IMR-90 (cell line): ENCODE measurements around the gene TBC1D1. TPM values are rescaled to one million over a fixed set of nuclear protein-coding genes. Genes with fewer than 3 reads are reported as not detected.

Experiments
- ATAC-seq: fragments of 200-7000 bp; cut with Tn5 transposase; 2 replicates; pipeline ENCODE4 v1.9.1; 2020; ENCODE audit warnings: low read depth, mild to moderate bottlenecking, moderate library complexity
- BruUV-seq: library from RNA; stranded (reverse); fragments of 400-500 nt; replicated peaks from 2 replicates; lab custom pipeline; 2021; lab: Mats Ljungman, UMichigan
- CTCF ChIA-PET: fragments of 300-600 bp; formaldehyde crosslinking; extraction: SDS; loops from one replicate; lab custom pipeline; 2021; ENCODE audit warnings: antibody characterized with exemption; lab: Yijun Ruan, JAX
- POLR2A ChIA-PET: fragments of 300-600 bp; sonication (Branson Sonifier 250); formaldehyde crosslinking; loops from one replicate; lab custom pipeline; 2022; ENCODE audit warnings: antibody characterized with exemption; ENCODE audit not compliant: unreplicated experiment; lab: Charles Lee
- DNase-seq: peaks from one replicate; pipeline ENCODE4 v3.0.0; 2013
- H2AFZ ChIP-seq: replicated peaks from 2 replicates; pipeline ENCODE3; 2013; ENCODE audit warnings: low read length, mild to moderate bottlenecking; ENCODE audit not compliant: poor library complexity
- H2AK5ac ChIP-seq: 2 replicates; pipeline ENCODE4 v1.6.1; 2013; ENCODE audit warnings: low read depth, low read length, inconsistent platforms
- H2AK9ac ChIP-seq: replicated peaks from 2 replicates; pipeline ENCODE3; 2013; ENCODE audit warnings: mild to moderate bottlenecking, low read depth, low read length, moderate library complexity; ENCODE audit not compliant: poor library complexity
- H2BK120ac ChIP-seq: 2 replicates; pipeline ENCODE4 v1.6.1; 2013; ENCODE audit warnings: low read depth, low read length, inconsistent platforms
- H2BK15ac ChIP-seq: 3 replicates; pipeline ENCODE4 v1.6.1; 2013; ENCODE audit warnings: low read depth, low read length, inconsistent platforms
- H2BK20ac ChIP-seq: 2 replicates; pipeline ENCODE4 v1.6.1; 2013; ENCODE audit warnings: low read depth, mild to moderate bottlenecking, inconsistent platforms, low read length, moderate library complexity
- H2BK5ac ChIP-seq: 2 replicates; pipeline ENCODE4 v1.6.1; 2013; ENCODE audit warnings: mild to moderate bottlenecking, low read depth, low read length, inconsistent platforms; ENCODE audit not compliant: poor library complexity, severe bottlenecking
- H3K14ac ChIP-seq: replicated peaks from 2 replicates; pipeline ENCODE4 v1.6.1; 2013; ENCODE audit warnings: low read depth, low read length, inconsistent platforms
- H3K18ac ChIP-seq: 2 replicates; pipeline ENCODE4 v1.6.1; 2013; ENCODE audit warnings: low read depth, low read length, control low read depth
- H3K23ac ChIP-seq: 2 replicates; pipeline ENCODE4 v1.6.1; 2013; ENCODE audit warnings: low read depth, low read length, inconsistent platforms
- H3K27ac ChIP-seq: 2 replicates; pipeline ENCODE4 v1.5.1; 2013; ENCODE audit warnings: mild to moderate bottlenecking, control low read depth, low read length; ENCODE audit not compliant: insufficient read depth
- H3K27me3 ChIP-seq: 2 replicates; pipeline ENCODE4 v1.6.1; 2013; ENCODE audit warnings: low read length; ENCODE audit not compliant: control insufficient read depth, insufficient read depth
- H3K36me3 ChIP-seq: 2 replicates; pipeline ENCODE4 v1.6.1; 2013; ENCODE audit warnings: low read length, mixed read lengths; ENCODE audit not compliant: control insufficient read depth, insufficient read depth
- H3K4ac ChIP-seq: 2 replicates; pipeline ENCODE4 v1.6.1; 2013; ENCODE audit warnings: low read depth, low read length, inconsistent platforms
- H3K4me1 ChIP-seq: 2 replicates; pipeline ENCODE4 v1.6.1; 2013; ENCODE audit warnings: low read length, mixed read lengths; ENCODE audit not compliant: control insufficient read depth, insufficient read depth
- H3K4me2 ChIP-seq: 2 replicates; pipeline ENCODE4 v1.6.1; 2013; ENCODE audit warnings: low read depth, mild to moderate bottlenecking, control low read depth, low read length, moderate library complexity
- H3K4me3 ChIP-seq: 2 replicates; pipeline ENCODE4 v1.5.1; 2013; ENCODE audit warnings: low read depth, mild to moderate bottlenecking, control low read depth, low read length, moderate library complexity; ENCODE audit not compliant: insufficient read depth
- H3K56ac ChIP-seq: 2 replicates; pipeline ENCODE4 v1.6.1; 2013; ENCODE audit warnings: low read length, inconsistent platforms; ENCODE audit not compliant: insufficient read depth; ENCODE audit errors: extremely low read depth
- H3K79me1 ChIP-seq, 2 experiments: 2 replicates each; pipeline ENCODE4 v1.6.1; 2013; ENCODE audit warnings: low read length in 2 of 2, inconsistent platforms in 1 of 2, low read depth in 1 of 2
- H3K9ac ChIP-seq: 2 replicates; pipeline ENCODE4 v1.6.1; 2013; ENCODE audit warnings: low read depth, low read length, control low read depth
- H3K9me1 ChIP-seq: 2 replicates; pipeline ENCODE4 v1.6.1; 2013; ENCODE audit warnings: low read length, inconsistent platforms; ENCODE audit not compliant: insufficient read depth
- H3K9me3 ChIP-seq: 2 replicates; pipeline ENCODE4 v1.6.1; 2013; ENCODE audit warnings: low read length; ENCODE audit not compliant: control insufficient read depth, insufficient read depth
- H4K20me1 ChIP-seq: 2 replicates; pipeline ENCODE4 v1.6.1; 2013; ENCODE audit warnings: low read length, inconsistent platforms; ENCODE audit not compliant: insufficient read depth
- H4K5ac ChIP-seq: 2 replicates; pipeline ENCODE4 v1.6.1; 2013; ENCODE audit warnings: mild to moderate bottlenecking, low read depth, low read length, control low read depth
- H4K8ac ChIP-seq, 2 experiments: 2 replicates each; pipeline ENCODE4 v1.6.1; 2013; ENCODE audit warnings: low read depth in 2 of 2, low read length in 2 of 2, control low read depth in 1 of 2, inconsistent platforms in 1 of 2
- H4K91ac ChIP-seq: 2 replicates; pipeline ENCODE4 v1.6.1; 2013; ENCODE audit warnings: low read depth, low read length, inconsistent platforms; ENCODE audit not compliant: insufficient read depth
- BHLHE40 ChIP-seq: fragments of 150-350 bp; IDR thresholded peaks from 2 replicates; pipeline ENCODE4 v1.6.1; 2016; ENCODE audit warnings: mild to moderate bottlenecking, low read depth, low read length
- CEBPB ChIP-seq: IDR thresholded peaks from 2 replicates; pipeline ENCODE4 v1.6.1; 2012; ENCODE audit warnings: low read depth, low read length, improper control_type of control experiment
- CHD1 ChIP-seq: IDR thresholded peaks from 2 replicates; pipeline ENCODE4 v1.6.1; 2012; ENCODE audit warnings: low read depth, low read length, improper control_type of control experiment
- FOS ChIP-seq: fragments of 150-350 bp; IDR thresholded peaks from 2 replicates; pipeline ENCODE4 v1.6.1; 2016; ENCODE audit warnings: low read depth, low read length
- MAFK ChIP-seq: IDR thresholded peaks from 2 replicates; pipeline ENCODE4 v1.6.1; 2012; ENCODE audit warnings: low read depth, low read length, improper control_type of control experiment
- MAZ ChIP-seq: IDR thresholded peaks from 2 replicates; pipeline ENCODE4 v1.6.1; 2012; ENCODE audit warnings: low read depth, mild to moderate bottlenecking, low read length, improper control_type of control experiment, moderate library complexity, borderline replicate concordance
- MXI1 ChIP-seq: IDR thresholded peaks from 2 replicates; pipeline ENCODE4 v1.6.1; 2012; ENCODE audit warnings: low read depth, mild to moderate bottlenecking, low read length, moderate library complexity, borderline replicate concordance
- NFE2L2 ChIP-seq: fragments of 150-350 bp; IDR thresholded peaks from 2 replicates; pipeline ENCODE4 v1.6.1; 2016; ENCODE audit warnings: low read depth, mild to moderate bottlenecking, low read length
- POLR2A ChIP-seq: IDR thresholded peaks from 2 replicates; pipeline ENCODE4 v1.6.1; 2012; ENCODE audit warnings: mild to moderate bottlenecking, low read depth, low read length
- RAD21 ChIP-seq: IDR thresholded peaks from 2 replicates; pipeline ENCODE4 v1.6.1; 2012; ENCODE audit warnings: low read length, improper control_type of control experiment
- RCOR1 ChIP-seq: IDR thresholded peaks from 2 replicates; pipeline ENCODE4 v1.6.1; 2012; ENCODE audit warnings: mild to moderate bottlenecking, low read length, improper control_type of control experiment; ENCODE audit not compliant: insufficient replicate concordance
- RFX5 ChIP-seq: IDR thresholded peaks from 2 replicates; pipeline ENCODE4 v1.8.0; 2012; ENCODE audit warnings: low read depth, mild to moderate bottlenecking, low read length, moderate library complexity
- SMC3 ChIP-seq: fragments of 150-350 bp; IDR thresholded peaks from 2 replicates; pipeline ENCODE4 v1.6.1; 2016; ENCODE audit warnings: low read depth, mild to moderate bottlenecking, antibody characterized with exemption, low read length, moderate library complexity
- WGBS, 2 experiments: methylation state at CpG; one replicate each; pipeline versions ENCODE4 v1.1.5 to v1.1.7; 2013; ENCODE audit warnings: missing lambda C conversion rate in 2 of 2; ENCODE audit not compliant: insufficient read length in 1 of 2; ENCODE audit errors: extremely low coverage in 2 of 2; 5-methylcytosine and 5-hydroxymethylcytosine counted together
- dilution Hi-C: fragments of 300-500 bp; cut with HindIII; formaldehyde crosslinking; loops from one replicate; pipeline ENCODE4 v1.14.3; 2018; ENCODE audit warnings: low sequenced_read_pairs; ENCODE audit not compliant: unreplicated experiment
- in situ Hi-C: fragments of 300-500 bp; cut with MboI; formaldehyde crosslinking; loops from 3 replicates; pipeline ENCODE4 v1.14.3; 2019; ENCODE audit warnings: low sequenced_read_pairs, inconsistent platforms, mixed read lengths
- intact Hi-C: fragments of 100-400 bp; cut with micrococcal nuclease; formaldehyde crosslinking; loops from 2 replicates; pipeline ENCODE4 v1.10.0; 2022
- polyA plus RNA-seq, 3 experiments: library from polyadenylated mRNA; depleted of rRNA; stranded (reverse); fragments of >200 nt; gene quantifications; 2 replicates each; pipeline ENCODE4 v1.2.3, GENCODE V29; 2012; ENCODE audit warnings: low replicate concordance in 1 of 3
- total RNA-seq: library from RNA; depleted of rRNA; stranded (reverse); fragments of >200 nt; gene quantifications from 2 replicates; pipeline ENCODE4 v1.2.3, GENCODE V29; 2012
- TF ChIP-seq, protein P1 (sequence below): fragments of 150-350 bp; IDR thresholded peaks from 2 replicates; pipeline ENCODE4 v1.6.1; 2017; ENCODE audit warnings: mild to moderate bottlenecking, antibody characterized with exemption, low read length, low read depth
- TF ChIP-seq, protein P2 (sequence below): fragments of 150-350 bp; IDR thresholded peaks from 2 replicates; pipeline ENCODE4 v1.6.1; 2016; ENCODE audit warnings: low read depth, mild to moderate bottlenecking, low read length, moderate library complexity, borderline replicate concordance
- TF ChIP-seq, protein P3 (sequence below): conservative IDR thresholded peaks from 2 replicates; pipeline ENCODE4 v1.5.1; 2012; ENCODE audit warnings: mild to moderate bottlenecking, low read depth, low read length, improper control_type of control experiment

The TBC1D1 gene
- total and polyA plus RNA-seq, 2 of the 4 experiments (the other 2 are of a cell fraction) = 42.4 to 104 TPM

DNA sequence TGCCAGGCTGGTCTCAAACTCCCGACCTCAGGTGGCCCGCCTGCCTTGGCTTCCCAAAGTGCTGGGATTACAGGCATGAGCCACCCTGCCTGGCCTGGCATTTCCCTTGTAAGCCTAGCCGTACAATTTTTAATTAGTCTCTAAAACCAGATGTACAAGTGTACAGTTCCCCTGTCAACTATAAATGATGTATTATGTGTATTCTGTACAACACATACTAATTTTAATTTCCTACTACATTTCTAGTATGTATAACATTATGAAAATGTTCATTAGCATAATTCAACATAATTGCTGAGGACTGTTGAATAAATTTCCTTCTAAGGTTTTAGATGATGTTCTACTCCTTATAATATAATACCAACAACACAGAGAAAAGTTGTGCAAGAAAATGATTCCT, 27.8 kb downstream of the TBC1D1 start:
- Histone ChIP-seq H2AFZ (no peak overlapping the region), H3K23ac (no peak overlapping the region), H3K14ac (no peak overlapping the region), H4K8ac (no peak overlapping the region), H2BK5ac (no peak overlapping the region), H3K27ac (no peak overlapping the region), H4K5ac (no peak overlapping the region), H3K36me3 (no peaks in the 10 kb centered on the region), H3K4me3 (no peak overlapping the region), H2BK120ac (no peak overlapping the region), H4K91ac (no peak overlapping the region), H3K56ac (no peak overlapping the region), H3K9me3 (no peaks in the 10 kb centered on the region), H3K4me2 (no peak overlapping the region), H2AK9ac (no peak overlapping the region), H3K9me1 (no peaks in the 10 kb centered on the region), H4K20me1 (no peaks in the 10 kb centered on the region), H3K79me1 (no peaks in the 10 kb centered on the region), H3K4ac (no peak overlapping the region), H2AK5ac (no peak overlapping the region), H3K9ac (no peak overlapping the region), H3K18ac (no peak overlapping the region), H3K4me1 (no peaks in the 10 kb centered on the region), H2BK15ac (no peak overlapping the region), H3K27me3 (peaks cover 11% of the 10 kb centered on the region), H2BK20ac (no peak overlapping the region)
- TF ChIP-seq SMC3 (no peak), MAZ (no peak), CHD1 (no peak), FOS (no peak), MAFK (no peak), CEBPB (no peak), NFE2L2 (no peak), RFX5 (no peak), BHLHE40 (no peak), RCOR1 (no peak), MXI1 (no peak), POLR2A (no peak), RAD21 (no peak)
- TF ChIP-seq, protein P1, sequence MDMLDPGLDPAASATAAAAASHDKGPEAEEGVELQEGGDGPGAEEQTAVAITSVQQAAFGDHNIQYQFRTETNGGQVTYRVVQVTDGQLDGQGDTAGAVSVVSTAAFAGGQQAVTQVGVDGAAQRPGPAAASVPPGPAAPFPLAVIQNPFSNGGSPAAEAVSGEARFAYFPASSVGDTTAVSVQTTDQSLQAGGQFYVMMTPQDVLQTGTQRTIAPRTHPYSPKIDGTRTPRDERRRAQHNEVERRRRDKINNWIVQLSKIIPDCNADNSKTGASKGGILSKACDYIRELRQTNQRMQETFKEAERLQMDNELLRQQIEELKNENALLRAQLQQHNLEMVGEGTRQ = no peak
- TF ChIP-seq, protein P2, sequence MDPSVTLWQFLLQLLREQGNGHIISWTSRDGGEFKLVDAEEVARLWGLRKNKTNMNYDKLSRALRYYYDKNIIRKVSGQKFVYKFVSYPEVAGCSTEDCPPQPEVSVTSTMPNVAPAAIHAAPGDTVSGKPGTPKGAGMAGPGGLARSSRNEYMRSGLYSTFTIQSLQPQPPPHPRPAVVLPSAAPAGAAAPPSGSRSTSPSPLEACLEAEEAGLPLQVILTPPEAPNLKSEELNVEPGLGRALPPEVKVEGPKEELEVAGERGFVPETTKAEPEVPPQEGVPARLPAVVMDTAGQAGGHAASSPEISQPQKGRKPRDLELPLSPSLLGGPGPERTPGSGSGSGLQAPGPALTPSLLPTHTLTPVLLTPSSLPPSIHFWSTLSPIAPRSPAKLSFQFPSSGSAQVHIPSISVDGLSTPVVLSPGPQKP = no peak
- TF ChIP-seq, protein P3, sequence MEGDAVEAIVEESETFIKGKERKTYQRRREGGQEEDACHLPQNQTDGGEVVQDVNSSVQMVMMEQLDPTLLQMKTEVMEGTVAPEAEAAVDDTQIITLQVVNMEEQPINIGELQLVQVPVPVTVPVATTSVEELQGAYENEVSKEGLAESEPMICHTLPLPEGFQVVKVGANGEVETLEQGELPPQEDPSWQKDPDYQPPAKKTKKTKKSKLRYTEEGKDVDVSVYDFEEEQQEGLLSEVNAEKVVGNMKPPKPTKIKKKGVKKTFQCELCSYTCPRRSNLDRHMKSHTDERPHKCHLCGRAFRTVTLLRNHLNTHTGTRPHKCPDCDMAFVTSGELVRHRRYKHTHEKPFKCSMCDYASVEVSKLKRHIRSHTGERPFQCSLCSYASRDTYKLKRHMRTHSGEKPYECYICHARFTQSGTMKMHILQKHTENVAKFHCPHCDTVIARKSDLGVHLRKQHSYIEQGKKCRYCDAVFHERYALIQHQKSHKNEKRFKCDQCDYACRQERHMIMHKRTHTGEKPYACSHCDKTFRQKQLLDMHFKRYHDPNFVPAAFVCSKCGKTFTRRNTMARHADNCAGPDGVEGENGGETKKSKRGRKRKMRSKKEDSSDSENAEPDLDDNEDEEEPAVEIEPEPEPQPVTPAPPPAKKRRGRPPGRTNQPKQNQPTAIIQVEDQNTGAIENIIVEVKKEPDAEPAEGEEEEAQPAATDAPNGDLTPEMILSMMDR = no peak
- DNase-seq = no peak
- CTCF ChIA-PET = interaction anchor here (0.7 kb wide), 1 partner anchor 98 kb away, joined by 3 read pairs; no protein-coding TSS in a partner anchor
- intact Hi-C loops (no loop called here), dilution Hi-C loops (no loop called here), in situ Hi-C loops (no loop called here)
- POLR2A ChIA-PET = no interaction called here
- no CpG with 5 or more reads among the region's 3 CpGs for WGBS, 2 experiments
- no peak for ATAC-seq
- no TSS peak for BruUV-seq
